PC-3 (cell line): ENCODE results near the gene PHETA1.

Experiments
- EZH2 ChIP-seq: fragments of 300-600 bp; sonication (generic); IDR thresholded peaks from one replicate; pipeline ENCODE4 v1.6.1; 2017; ENCODE audit warnings: antibody characterized with exemption, mild to moderate bottlenecking, low read length; ENCODE audit not compliant: unreplicated experiment
- EZH2phosphoT487 ChIP-seq: fragments of 300-600 bp; sonication (generic); IDR thresholded peaks from 2 replicates; pipeline ENCODE4 v1.6.1; 2018; ENCODE audit warnings: mild to moderate bottlenecking, antibody characterized with exemption, low read length, borderline replicate concordance
- TF ChIP-seq, protein P1 (sequence below): fragments of 300-600 bp; sonication (generic); conservative IDR thresholded peaks from 2 replicates; pipeline ENCODE4 v1.5.1; 2017; ENCODE audit warnings: antibody characterized with exemption, low read depth, mild to moderate bottlenecking, low read length

DNA sequence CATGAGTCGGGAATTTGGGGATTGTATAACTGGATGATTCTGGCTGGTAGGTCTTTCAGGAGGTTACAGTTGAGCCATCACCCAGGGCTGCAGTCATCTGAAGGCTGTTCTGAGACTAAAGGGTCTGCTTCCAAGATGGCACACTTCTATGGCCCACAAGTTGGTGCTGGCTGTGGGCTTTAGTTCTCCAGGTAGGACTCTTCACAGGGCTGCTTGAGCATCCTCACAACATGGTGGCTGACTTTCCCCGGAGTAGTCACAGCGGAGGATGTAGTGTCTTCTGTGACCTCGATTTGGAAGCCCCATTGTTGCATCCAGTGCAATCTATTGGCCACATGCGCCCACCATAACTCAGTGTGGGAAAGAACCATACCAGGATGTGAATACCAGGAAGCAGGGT is 14.4 kb downstream of the PHETA1 start:
- TF ChIP-seq, protein P1, sequence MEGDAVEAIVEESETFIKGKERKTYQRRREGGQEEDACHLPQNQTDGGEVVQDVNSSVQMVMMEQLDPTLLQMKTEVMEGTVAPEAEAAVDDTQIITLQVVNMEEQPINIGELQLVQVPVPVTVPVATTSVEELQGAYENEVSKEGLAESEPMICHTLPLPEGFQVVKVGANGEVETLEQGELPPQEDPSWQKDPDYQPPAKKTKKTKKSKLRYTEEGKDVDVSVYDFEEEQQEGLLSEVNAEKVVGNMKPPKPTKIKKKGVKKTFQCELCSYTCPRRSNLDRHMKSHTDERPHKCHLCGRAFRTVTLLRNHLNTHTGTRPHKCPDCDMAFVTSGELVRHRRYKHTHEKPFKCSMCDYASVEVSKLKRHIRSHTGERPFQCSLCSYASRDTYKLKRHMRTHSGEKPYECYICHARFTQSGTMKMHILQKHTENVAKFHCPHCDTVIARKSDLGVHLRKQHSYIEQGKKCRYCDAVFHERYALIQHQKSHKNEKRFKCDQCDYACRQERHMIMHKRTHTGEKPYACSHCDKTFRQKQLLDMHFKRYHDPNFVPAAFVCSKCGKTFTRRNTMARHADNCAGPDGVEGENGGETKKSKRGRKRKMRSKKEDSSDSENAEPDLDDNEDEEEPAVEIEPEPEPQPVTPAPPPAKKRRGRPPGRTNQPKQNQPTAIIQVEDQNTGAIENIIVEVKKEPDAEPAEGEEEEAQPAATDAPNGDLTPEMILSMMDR: no peak
- TF ChIP-seq EZH2 (no peak), EZH2phosphoT487 (no peak)
